ENCODE measurements around the gene HAND2. TPM values are rescaled to one million over a fixed set of nuclear protein-coding genes. Genes with fewer than 3 reads are reported as not detected.

The HAND2 gene
- total RNA-seq, 1 donor from 2014 or later, result 40.3 TPM

GRCh38 chr4:173501592-173502150 lies 28.4 kb downstream of the HAND2 start:
- H3K4me3 Mint-ChIP-seq, result no peak overlapping the region

GRCh38 chr4:173500841-173501591 lies 29.0 kb downstream of the HAND2 start:
- H3K27me3 Mint-ChIP-seq, result peaks cover 64% of the 10 kb centered on the region
- peaks cover 4% of the 10 kb centered on the region for H3K9me3 Mint-ChIP-seq
- peaks cover 4% of the 10 kb centered on the region for H3K36me3 Mint-ChIP-seq
- TF ChIP-seq CTCF (conservative IDR thresholded peaks at IDR 0.05), result no peak
- DNase-seq (ENCODE audit: extremely low spot score, unreplicated experiment), result peak; percentile 63
- no peak overlapping the region for H3K4me3 Mint-ChIP-seq
- H3K4me1 Mint-ChIP-seq (ENCODE audit: unreplicated experiment), result peaks cover 4% of the 10 kb centered on the region
- H3K27ac Mint-ChIP-seq, result no peak overlapping the region

More at GRCh38 chr4:173501592-173502150, 28.4 kb downstream of the HAND2 start:
- Mint-ChIP-seq H3K4me1 (ENCODE audit: unreplicated experiment) (peaks cover 4% of the 10 kb centered on the region), H3K27me3 (peaks cover 64% of the 10 kb centered on the region), H3K36me3 (peaks cover 4% of the 10 kb centered on the region), H3K9me3 (peaks cover 4% of the 10 kb centered on the region), H3K27ac (no peak overlapping the region)
- no peak for TF ChIP-seq CTCF (conservative IDR thresholded peaks at IDR 0.05)
- no peak for DNase-seq (ENCODE audit: extremely low spot score, unreplicated experiment)

- Mint-ChIP-seq H3K4me1 (ENCODE audit: unreplicated experiment) (peaks cover 4% of the 10 kb centered on the region), H3K27ac (no peak overlapping the region), H3K9me3 (peaks cover 4% of the 10 kb centered on the region), H3K36me3 (peaks cover 4% of the 10 kb centered on the region), H3K27me3 (peaks cover 60% of the 10 kb centered on the region), H3K4me3 (peak overlapping the region; percentile 44)
- TF ChIP-seq CTCF (conservative IDR thresholded peaks at IDR 0.05), result no peak
- DNase-seq (ENCODE audit: extremely low spot score, unreplicated experiment), result no peak
These were observed 30.1 kb downstream of the HAND2 start for GRCh38 chr4:173499658-173500535.

GRCh38 chr4:173498771-173499170 lies 31.3 kb downstream of the HAND2 start:
- Mint-ChIP-seq H3K27me3 (peaks cover 60% of the 10 kb centered on the region), H3K9me3 (peaks cover 4% of the 10 kb centered on the region)
- DNase-seq (ENCODE audit: extremely low spot score, unreplicated experiment), result no peak

More at GRCh38 chr4:173498771-173499170, 31.3 kb downstream of the HAND2 start:
- Mint-ChIP-seq H3K36me3 (peaks cover 4% of the 10 kb centered on the region), H3K27ac (no peak overlapping the region), H3K4me1 (ENCODE audit: unreplicated experiment) (peaks cover 4% of the 10 kb centered on the region), H3K4me3 (no peak overlapping the region)
- TF ChIP-seq CTCF (conservative IDR thresholded peaks at IDR 0.05), result no peak

Data from type B pancreatic cell (in vitro differentiated cells).